Neuron (in vitro differentiated cells): ENCODE results near the gene PXDN.

Source experiments
- H2AFZ ChIP-seq: one replicate; pipeline ENCODE4 v1.6.1; 2013; ENCODE audit warnings: low read depth, mild to moderate bottlenecking, inconsistent platforms, low read length, moderate library complexity
- H3K27me3 ChIP-seq: one replicate; pipeline ENCODE4 v1.6.1; 2013; ENCODE audit warnings: low read length; ENCODE audit not compliant: insufficient read depth
- H3K36me3 ChIP-seq: one replicate; pipeline ENCODE4 v1.6.1; 2013; ENCODE audit warnings: low read length; ENCODE audit not compliant: insufficient read depth
- H3K4me1 ChIP-seq: one replicate; pipeline ENCODE4 v1.6.1; 2013; ENCODE audit warnings: low read length; ENCODE audit not compliant: insufficient read depth
- H3K4me3 ChIP-seq: 2 replicates; pipeline ENCODE4 v1.5.1; 2013; ENCODE audit warnings: mild to moderate bottlenecking, low read length, moderate library complexity
- H3K9me3 ChIP-seq: one replicate; pipeline ENCODE4 v1.6.1; 2013; ENCODE audit warnings: low read length

Gene PXDN

DNA sequence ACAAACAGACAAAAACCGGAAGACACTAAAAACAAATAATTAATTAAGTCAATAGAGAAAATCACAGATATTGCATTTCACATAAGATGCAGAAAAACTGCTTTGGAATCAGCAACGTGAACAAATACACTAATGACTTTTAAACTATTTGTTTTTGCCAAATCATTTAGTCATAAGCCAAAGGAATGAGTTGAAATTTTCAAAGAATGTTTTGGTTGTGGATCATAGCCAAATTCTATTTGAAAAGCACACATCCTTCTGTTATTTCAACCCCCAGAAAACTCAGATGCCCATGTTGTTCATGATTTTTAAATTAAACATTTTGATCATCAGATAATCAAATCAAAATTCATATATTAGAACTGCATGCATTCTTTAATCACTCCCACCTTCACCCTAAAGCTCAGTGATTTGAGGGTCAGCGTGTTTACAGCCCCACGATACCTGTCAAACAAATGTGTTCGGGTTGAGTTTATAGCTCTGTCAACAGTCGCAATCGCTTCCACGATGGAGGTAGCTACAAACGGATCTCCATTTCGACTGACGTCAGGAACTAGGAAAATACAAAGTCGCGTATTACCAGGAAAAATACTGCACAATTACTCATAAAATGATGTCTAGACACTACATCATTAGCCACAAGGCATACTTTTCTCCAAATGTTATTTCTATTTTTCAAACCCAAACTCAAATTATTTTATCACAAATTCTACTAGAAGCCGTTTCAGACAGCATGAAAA is 90.2 kb downstream of the PXDN start:
- H2AFZ ChIP-seq: no peak overlapping the region
- no peaks in the 10 kb centered on the region for H3K4me1 ChIP-seq
- no peak overlapping the region for H3K4me3 ChIP-seq
- peaks cover 3% of the 10 kb centered on the region for H3K9me3 ChIP-seq
- H3K36me3 ChIP-seq: no peaks in the 10 kb centered on the region
- H3K27me3 ChIP-seq: no peaks in the 10 kb centered on the region

DNA sequence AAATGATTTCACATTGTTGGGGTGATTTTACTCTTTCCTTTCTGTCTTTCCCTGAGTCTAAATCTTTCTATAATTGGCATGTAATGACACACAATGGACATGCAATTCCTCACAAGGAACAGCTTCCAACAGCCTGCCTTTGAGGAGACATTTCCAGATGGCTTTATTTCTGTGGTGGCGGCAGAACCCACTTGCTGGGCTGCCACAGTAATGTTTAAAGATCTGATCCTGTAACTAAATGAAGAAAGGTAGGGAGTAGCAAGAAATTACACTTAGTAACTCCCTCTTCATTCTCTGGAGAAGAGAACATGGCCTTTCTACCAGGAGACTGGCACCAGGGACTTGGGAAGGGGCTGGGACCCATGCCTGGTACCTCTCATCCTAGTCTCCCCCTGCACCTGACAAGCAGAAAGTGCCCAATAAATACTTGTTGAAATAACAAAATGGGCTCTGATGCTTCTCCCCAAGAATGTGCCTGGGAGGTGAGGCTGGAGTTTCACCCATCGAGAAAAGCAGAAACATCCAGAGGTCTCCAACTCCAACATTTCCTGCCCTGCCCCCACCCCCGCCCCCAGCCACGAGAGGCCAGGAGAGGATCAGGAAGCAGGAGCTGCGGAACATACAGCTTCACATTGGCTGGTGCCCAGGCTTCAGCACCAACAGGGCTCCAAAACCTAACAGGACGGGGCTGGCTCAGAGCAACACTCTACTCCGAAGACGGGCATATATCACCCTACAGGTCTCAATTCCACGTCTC is 92.1 kb downstream of the PXDN start:
- Histone ChIP-seq H2AFZ (no peak overlapping the region), H3K4me3 (no peak overlapping the region), H3K27me3 (no peaks in the 10 kb centered on the region), H3K4me1 (no peaks in the 10 kb centered on the region), H3K36me3 (no peaks in the 10 kb centered on the region), H3K9me3 (peaks cover 7% of the 10 kb centered on the region)

DNA sequence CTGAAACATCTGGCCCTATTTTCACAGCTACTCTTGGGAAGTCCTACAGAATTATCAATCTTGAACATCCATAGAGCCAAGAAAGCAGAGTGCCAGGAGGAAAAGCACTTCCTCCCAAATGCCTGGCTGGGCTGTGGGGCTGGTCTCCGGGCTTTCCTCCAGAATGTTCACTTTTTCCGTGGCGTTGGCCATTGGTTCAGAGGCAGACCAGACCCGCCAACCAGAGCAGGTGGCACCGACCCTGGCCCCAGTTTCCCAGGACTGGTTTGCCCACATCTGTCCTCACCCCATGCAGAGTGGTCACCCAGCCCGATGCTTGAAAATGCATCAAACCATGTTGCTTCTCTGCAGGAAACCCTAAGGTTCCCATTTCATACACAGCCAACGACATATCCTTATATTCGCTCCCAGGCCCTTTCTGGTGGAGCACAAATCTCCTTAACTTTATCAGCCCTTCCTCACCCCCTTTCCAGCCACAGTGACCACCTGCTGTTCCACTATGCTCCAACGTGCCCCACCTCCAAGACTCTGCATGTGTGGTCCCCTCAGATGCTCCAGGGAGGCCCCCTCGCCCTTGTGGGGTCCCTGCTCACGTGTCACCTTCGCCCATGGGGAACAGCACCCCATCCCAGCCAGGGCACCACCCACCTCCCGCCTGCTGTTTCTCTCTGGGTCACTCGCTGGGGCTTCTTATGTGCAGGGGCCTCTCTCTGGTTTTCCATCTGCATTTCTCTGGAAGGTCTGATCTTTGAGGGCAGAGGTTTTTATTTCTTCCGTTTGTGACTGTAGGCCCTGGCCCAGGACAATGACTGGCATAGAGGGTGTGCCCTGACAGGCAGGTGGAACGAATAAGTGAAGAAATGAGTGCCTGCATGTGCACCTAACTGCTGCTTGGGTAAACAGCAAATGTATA is 92.9 kb downstream of the PXDN start:
- H3K4me1 ChIP-seq: no peaks in the 10 kb centered on the region
- H3K4me3 ChIP-seq: no peak overlapping the region
- H3K9me3 ChIP-seq: peaks cover 7% of the 10 kb centered on the region
- H3K36me3 ChIP-seq: no peaks in the 10 kb centered on the region
- H2AFZ ChIP-seq: no peak overlapping the region
- H3K27me3 ChIP-seq: no peaks in the 10 kb centered on the region

DNA sequence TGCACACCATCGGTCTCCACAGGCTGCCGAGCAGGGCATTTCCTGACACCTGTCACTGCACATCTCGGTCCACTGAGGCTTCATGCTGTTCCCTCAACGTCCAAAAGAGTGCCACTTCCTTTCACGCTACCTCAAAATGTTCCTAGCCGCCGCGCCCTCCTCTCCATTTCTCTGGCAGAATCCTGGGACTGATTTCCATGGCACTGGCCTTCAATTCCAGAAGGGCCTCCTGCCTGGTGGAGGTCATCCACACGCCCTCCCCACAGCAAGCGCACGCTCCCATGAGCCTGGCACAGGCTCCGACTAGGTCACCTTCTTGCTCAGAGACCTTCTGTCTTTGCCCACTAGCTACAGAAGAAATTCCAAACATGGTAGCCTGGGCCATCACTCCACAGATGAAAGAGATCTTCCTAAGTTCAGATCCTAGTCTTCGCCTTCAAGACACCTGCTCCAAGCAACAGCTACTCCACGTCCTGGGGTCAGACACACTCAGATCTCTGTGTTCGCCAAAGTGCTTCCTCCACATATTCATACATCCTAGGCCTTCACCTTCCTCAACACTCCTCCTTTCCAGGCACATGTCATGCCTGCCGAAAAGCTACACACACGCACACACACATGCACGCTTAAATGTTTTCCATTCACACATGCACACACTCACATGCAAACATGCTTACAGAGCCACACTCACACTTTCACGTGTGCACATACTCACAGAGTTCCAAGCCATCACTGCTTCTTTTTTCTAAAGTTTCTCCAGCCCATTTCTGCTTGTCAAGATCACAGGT is 94.0 kb downstream of the PXDN start:
- H3K4me1 ChIP-seq: no peaks in the 10 kb centered on the region
- H3K4me3 ChIP-seq: no peak overlapping the region
- no peak overlapping the region for H2AFZ ChIP-seq
- H3K36me3 ChIP-seq: no peaks in the 10 kb centered on the region
- no peaks in the 10 kb centered on the region for H3K27me3 ChIP-seq
- peaks cover 7% of the 10 kb centered on the region for H3K9me3 ChIP-seq

DNA sequence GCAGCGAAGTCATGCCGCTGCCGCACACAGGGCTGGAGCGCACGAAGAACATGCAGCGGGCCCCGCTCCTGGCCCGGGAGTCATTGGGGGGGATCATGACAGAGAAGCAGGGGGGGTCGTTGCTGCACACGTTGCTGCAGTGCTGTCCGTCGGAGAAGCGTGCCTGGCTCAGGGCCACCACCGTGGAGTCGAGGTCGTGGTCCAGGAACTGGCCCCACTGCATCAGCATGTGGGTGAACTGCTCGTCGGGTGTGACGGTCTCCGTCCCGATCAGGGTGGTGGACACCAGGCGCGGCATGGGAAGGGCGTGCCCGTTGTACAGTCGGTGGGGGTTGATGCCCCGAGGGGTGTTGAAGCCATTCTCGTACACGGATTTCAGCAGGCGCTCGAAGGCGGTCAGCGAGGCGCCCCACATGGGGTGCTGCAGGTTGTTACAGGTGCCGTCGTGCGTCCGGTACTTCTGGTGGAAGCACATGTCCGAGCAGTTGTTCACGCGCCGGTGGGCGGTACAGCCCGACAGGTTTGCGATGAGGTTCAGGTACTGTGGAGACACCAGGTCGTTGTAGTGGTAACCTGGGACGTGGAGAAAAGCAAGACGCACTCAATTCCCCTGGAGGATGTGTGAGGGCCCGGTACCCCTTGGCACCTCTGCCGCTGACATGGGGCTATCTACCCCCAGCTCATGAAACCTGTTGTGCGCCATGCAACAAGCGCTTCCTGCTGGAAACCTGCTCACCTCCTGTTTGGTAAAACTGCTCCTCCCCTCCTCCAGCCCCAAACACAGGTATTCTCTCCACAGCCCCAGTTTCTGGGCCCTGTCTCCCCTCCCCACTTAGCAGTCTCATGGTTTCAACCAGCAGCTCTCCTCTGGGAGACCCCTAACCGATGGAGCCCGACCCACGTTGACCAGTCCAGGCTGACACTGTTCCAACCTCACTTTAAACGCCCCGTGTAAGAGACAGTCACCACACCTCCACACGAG is 94.9 kb downstream of the PXDN start:
- Histone ChIP-seq H3K27me3 (no peaks in the 10 kb centered on the region), H3K4me1 (no peaks in the 10 kb centered on the region), H3K36me3 (no peaks in the 10 kb centered on the region), H2AFZ (no peak overlapping the region), H3K4me3 (no peak overlapping the region), H3K9me3 (peaks cover 7% of the 10 kb centered on the region)

DNA sequence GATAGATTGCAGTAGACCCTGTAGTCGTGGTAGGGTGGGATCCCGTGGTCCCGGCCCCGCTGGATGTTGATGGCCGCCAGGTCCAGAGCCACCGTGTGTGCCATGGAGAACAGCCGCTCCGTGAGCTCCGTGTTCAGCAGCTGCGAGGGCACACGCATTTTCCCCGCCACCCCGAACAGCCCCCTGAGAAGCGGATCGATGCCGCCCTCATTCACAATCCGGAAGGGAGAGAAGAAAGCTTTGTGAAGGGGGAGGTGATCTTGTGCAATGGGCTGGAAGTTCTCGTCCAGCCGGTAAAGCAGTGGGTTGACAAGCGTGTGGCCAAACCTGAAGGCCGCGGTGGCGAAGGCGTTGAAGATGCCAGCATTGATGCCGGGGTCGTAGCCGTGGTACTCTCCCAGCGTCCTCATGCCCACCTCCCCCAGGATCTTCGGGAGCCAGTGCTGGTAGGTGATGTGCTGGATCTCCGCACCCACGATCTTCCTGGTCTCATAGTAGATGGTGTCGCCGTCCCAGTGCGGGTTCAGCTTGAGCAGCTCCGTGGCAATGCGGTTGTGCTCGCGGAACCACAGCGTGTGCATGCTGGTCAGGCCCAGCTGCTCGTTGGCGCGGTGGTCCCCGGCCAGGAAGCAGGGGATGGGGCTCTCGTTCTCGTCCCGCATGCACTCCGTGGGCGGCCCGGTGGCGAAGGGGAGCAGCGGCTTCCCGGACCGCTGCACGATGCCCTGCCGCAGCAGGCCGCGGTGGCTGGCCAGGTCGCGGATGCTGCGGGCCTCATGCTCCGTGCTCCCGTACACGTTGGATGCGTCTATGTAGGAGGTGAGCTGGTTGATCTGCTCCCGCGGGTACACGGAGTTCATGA is 95.8 kb downstream of the PXDN start:
- Histone ChIP-seq H3K4me1 (no peaks in the 10 kb centered on the region), H3K36me3 (no peaks in the 10 kb centered on the region), H2AFZ (no peak overlapping the region), H3K9me3 (peaks cover 7% of the 10 kb centered on the region), H3K4me3 (no peak overlapping the region), H3K27me3 (no peaks in the 10 kb centered on the region)

DNA sequence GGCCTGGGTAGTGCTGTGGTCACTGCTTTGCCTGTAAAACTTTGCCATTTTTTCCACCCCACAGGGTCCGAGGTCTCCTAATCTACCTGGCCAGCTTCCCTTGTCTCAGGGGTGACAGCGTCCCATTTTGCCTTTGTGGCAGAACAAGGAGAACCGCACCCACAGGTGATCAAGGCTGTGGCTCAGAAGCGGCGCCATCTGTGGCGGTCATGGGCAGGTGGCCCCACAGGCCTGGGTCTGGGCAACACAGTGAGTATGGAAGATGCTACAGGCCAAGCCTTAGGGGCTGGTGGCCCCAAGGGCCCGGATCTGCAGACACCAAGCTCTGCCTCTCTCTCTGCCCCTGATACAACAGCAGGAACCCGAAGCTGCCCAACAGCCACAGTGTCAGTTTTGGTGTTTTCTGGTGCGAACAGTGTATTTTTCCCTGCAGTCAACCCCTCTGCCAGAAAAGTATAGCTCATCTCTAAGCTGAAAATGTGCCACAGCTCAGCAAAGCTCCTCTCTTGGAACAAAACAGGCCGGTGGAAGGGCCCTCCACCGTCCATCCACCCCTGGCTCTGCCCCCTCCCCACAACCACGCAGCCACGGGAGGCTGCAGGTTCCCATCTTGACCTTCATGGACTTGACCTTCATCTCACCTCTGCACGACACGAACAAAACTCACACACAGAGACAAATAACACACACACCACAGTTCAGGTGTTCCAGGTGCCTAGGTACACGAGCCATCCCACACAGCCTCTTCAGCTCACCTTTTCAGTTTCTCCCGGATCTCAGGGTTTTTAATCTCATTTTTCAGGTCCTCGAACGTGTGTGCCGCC is 96.7 kb downstream of the PXDN start:
- no peaks in the 10 kb centered on the region for H3K36me3 ChIP-seq
- H3K4me3 ChIP-seq: no peak overlapping the region
- no peaks in the 10 kb centered on the region for H3K27me3 ChIP-seq
- H2AFZ ChIP-seq: no peak overlapping the region
- no peaks in the 10 kb centered on the region for H3K4me1 ChIP-seq
- peaks cover 7% of the 10 kb centered on the region for H3K9me3 ChIP-seq

DNA sequence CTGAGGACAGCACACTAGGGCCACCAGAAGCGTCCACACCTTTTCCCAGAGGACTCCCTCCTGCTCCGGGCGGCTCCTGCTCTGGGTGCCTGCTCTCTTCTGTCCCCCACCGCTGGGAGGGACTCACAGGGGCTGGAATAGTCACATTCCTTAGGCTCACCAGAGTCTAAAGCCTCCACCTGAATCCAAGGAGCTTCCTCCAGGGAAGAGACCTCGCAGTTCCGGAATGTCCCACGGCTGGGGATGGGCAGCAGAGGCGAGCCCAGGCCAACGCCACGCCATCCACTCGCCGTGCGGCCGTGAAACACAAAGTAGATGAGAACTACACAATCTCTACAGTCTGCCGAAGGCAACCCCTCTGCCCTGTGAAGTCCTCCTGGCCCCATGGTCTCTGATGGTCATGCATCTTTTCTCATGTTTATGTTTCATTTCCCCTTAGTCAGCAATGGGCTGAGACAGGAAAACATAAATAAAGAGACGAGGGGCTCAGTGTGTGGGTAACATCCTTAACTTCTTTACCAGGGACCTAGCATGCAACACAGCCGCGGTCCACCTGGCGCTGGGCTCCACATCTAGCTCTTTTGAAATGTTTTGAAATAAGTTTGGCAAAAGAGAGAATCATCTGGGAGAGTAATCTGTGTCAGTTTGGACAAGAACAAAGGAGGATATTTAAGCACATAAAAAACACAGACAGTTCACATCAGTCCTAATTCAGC is 98.4 kb downstream of the PXDN start:
- Histone ChIP-seq H3K27me3 (no peaks in the 10 kb centered on the region), H3K4me3 (no peak overlapping the region), H3K4me1 (peaks cover 6% of the 10 kb centered on the region), H2AFZ (no peak overlapping the region), H3K9me3 (peaks cover 7% of the 10 kb centered on the region), H3K36me3 (no peaks in the 10 kb centered on the region)

DNA sequence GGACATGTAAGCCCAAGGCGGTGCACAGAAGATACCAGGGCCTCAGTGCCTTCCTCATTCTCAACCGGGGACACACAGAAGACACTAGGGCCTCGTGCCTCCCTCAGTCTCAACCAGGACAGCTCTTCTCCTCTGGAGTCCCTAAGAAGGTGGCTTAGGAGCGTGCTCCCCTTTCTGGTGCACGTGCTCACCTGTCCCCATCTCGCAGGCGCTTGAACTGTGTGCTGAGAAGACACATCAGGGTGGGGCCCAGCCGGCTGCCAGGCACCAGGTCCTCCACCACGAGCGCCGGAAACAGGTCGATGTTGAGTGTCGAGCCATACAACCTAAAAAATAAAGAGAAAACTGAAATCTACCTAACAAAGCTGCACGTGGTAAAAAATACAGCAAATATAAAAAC is 99.9 kb downstream of the PXDN start:
- Histone ChIP-seq H3K9me3 (peaks cover 4% of the 10 kb centered on the region), H3K4me1 (peaks cover 6% of the 10 kb centered on the region), H3K27me3 (no peaks in the 10 kb centered on the region), H2AFZ (no peak overlapping the region), H3K4me3 (no peak overlapping the region), H3K36me3 (no peaks in the 10 kb centered on the region)

DNA sequence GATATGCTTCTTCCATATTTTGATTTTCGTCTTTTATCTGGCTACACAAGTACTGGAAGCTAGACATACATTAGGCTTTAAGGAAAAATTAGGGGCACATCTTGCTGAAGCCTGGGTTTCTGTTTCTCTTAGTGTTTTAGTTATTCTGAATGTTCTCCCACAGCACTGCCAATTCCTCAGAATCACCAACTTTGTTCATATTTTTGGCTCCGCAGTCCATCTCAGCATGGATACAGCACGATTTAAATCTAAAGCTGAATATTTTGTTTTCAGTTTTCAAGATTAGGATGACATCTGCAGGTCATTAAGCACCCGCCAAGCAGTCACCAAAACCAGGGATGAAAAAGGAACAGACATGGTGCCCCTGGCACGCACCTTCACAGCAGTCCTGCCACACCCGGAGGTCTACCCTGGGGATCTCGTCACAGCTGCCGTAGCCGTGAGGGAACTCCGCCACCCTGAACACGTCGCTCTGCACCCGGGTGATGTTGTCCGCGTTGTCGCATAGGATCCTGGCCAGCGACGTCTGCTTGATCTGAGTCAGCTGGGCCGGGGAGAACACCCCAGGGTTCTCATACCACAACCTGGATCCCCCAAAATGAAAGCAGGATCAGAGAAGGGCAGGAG is 101.2 kb downstream of the PXDN start:
- peaks cover 6% of the 10 kb centered on the region for H3K4me1 ChIP-seq
- H3K36me3 ChIP-seq: no peaks in the 10 kb centered on the region
- H2AFZ ChIP-seq: no peak overlapping the region
- H3K4me3 ChIP-seq: no peak overlapping the region
- H3K9me3 ChIP-seq: no peaks in the 10 kb centered on the region
- no peaks in the 10 kb centered on the region for H3K27me3 ChIP-seq
